ENCODE measurements around the gene JADE1.

The JADE1 gene

GRCh38 chr4:128810871-128811570 lies 1.5 kb downstream of the JADE1 start:
- peak; percentile 72 for DNase-seq

- peak; percentile 34 for DNase-seq
Measured at GRCh38 chr4:128811571-128812441, 2.3 kb downstream of the JADE1 start.

- peak; percentile 40 for DNase-seq
Measured at GRCh38 chr4:128812442-128813235, 3.1 kb downstream of the JADE1 start.

- DNase-seq: no peak
Measured at GRCh38 chr4:128813965-128814364, 4.5 kb downstream of the JADE1 start.

DNA sequence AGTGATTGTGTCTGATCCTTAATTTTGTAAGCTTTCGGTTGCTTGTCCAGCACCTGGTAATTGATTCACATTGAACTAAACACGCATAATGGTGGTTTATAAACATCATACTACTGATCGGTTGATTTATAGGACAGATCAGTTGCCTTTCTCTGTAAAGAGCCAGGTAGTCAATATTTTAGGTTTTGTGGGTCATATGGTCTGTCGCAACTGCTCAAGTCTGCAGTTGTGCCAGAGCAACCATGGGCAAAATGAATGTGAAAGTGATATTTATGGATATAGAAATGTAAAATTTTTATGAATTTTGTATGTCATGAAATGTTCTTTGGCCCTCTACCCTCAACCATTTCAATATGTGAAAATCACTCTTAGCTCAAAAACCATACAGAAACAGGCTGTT lies 8.9 kb downstream of the JADE1 start:
- DNase-seq: no peak

GRCh38 chr4:128819082-128819742 lies 9.7 kb downstream of the JADE1 start:
- DNase-seq: no peak

DNA sequence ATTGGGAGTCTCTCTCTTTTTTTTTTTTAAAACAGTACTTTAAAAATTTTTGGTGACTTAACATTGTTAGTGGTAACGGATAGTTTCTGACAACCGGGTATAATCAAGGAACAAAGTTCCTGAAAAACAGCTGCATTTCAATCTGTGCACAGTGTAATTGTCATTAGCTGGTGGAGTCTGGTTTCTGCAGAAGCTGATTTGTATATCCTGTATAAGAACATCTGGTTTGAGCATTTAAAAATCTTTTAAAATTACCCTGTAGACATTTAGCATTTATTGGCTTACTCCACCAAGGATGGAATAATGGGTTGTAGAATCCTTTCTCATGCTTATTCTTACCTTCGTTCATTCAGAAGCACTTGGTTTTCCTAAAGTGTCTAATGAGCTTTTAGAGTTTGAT lies 11.2 kb downstream of the JADE1 start:
- no peak for DNase-seq

DNA sequence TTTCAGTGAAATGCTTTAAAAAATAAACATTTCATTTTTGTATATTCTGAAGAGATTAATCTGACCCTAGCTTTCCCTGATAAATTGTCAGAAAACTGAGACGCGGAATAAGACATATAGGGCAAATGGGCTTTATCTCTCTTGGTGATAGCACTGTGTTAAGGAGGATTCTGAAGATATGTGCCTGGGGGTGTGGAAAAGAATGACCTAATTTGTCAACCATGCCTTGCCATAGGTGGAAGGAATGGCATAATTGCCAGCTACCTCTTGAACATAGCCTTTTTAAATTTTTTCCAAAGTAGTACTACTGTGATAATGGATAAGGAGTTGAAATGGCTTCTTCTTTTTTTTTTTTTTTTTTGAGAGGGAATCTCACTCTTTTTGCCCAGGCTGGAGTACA lies 11.7 kb downstream of the JADE1 start:
- DNase-seq: no peak

- DNase-seq: no peak
Measured at GRCh38 chr4:128823025-128823661, 13.6 kb downstream of the JADE1 start.

GRCh38 chr4:128825226-128825625 lies 15.7 kb downstream of the JADE1 start:
- DNase-seq: no peak

DNA sequence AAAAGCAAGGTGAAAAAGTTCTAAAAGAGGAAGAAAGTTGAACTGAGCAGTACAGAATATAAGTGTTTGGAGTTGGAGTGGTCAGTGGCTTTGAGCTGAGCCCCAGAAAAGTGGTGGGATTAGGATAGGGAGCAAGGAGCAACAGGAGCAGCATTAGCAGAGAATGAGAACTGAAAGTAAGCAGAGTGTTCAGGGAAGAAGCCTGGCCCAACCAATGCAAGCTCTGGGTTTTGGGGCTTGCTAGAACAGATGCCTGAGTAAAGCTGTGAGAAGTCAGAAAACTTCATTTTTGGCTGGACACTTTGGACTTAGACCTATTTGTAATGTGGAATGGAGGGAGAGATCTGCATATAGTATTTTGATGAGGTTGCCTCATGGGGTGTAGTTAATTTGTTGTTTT lies 17.8 kb downstream of the JADE1 start:
- DNase-seq: no peak

- DNase-seq: no peak
Measured at GRCh38 chr4:128830906-128831503, 21.5 kb downstream of the JADE1 start.

- no peak for DNase-seq
Measured at GRCh38 chr4:128831531-128832242, 22.2 kb downstream of the JADE1 start.

GRCh38 chr4:128832243-128832625 lies 22.7 kb downstream of the JADE1 start:
- no peak for DNase-seq

GRCh38 chr4:128835498-128836222 lies 26.2 kb downstream of the JADE1 start:
- DNase-seq: no peak

DNA sequence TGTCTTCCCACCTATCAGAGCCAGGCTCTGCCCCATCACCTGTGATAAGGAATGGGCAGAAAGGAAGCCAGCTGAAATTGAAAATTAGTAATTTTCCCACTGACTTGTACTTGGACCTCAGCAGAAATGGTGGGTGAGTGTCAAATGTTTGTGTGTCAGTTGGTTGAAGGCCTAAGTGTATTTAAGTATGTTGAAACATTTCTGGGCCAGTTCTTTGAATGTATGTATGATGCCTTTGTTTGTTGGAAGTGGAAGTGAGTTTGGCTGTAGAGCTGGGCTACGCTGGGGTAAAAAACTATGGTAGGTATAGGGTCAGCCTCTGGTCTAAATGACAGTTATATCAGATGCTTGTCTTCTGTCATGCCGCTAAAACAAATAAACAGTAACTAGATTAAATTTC lies 27.7 kb downstream of the JADE1 start:
- DNase-seq: no peak

DNA sequence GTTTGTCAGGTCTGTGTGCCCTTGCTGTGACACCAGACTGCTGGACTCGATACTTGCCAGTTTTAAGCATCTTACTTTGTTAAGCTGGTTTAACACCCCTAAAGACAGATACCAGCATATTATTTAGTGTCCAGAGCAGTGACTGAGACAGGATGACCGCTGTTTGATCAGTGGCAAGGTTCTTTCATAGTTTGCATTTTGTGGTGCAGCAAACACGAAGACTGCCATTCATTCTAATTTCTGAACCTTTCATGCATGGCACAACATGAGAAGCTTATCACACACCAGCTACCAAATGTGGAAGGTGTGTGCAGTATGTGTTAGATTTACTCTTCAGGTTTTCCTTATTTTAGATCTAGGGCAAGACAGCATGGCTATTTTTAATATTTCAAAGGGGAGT lies 28.2 kb downstream of the JADE1 start:
- no peak for DNase-seq

DNA sequence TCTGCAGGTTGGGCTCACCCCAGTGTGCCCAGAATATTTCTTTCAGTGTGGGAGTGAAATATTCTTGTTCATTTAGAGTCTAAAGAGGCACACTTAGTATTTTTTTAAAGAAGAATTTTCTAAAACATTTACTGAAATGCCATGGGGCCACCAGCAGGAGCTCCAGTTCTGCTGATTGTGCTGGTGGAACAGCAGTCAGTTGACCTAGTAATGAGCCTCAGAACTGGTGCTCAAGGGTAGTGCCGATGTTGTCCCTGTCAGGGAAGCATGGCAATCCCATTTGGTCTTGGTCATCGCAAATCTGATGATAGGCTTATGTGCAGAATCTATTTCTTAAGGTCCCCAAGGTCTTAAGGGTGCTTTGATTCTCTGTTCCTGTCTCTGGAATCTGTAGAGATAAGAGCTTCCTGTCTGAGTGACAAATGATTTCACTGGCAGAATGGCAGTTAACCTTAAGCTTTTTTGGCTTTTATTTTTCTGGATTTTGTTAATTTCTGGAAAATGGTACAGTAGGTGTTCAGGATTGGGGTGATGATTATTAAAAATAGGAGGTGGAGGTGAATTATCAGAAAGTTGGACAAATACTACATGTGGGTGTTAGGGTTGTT lies 31.3 kb downstream of the JADE1 start:
- no peak for DNase-seq

GRCh38 chr4:128841402-128841801 lies 31.9 kb downstream of the JADE1 start:
- no peak for DNase-seq

DNA sequence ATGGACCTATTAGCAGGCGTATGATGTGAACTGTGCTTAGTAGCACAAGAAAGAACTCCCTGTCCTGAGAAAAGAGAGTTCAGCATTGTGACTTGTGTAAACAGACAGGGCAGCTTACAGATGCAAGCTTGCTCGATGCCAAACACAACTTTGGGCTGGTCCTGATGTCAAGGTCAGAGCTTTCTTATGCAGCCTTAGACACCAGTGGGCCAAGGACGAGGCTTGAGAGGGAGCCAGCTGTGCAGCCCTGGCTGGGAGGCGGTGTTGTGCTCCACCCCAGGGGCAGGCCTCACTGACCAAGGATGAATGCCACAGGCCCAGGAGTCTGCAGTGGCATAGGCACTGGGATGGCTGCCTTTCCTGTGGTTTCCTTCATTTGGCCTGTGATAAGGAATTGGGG lies 35.4 kb downstream of the JADE1 start:
- no peak for DNase-seq
